ENCODE data around the gene ACAN. TPM values are rescaled to one million over a fixed set of nuclear protein-coding genes. Genes with fewer than 3 reads are reported as not detected.

ACAN gene
- total and polyA plus RNA-seq, 2 of the 8 experiments (the other 6 are each of a cell fraction or from before 2014, with no cell fraction given): 0.71 to 0.73 TPM

- H3K23ac ChIP-seq (ENCODE audit: insufficient read length): no peak overlapping the region
- POLR2A ChIA-PET (ENCODE audit: partially characterized antibody): interaction anchor here (1.1 to 27.2 kb wide), 8 partner anchors 13 to 133 kb away, joined by 3 to 607 read pairs (median 12); partner anchors contain the start of gene HAPLN3
- H3K4me2 ChIP-seq (ENCODE audit: insufficient read depth in 1 of 2, low read depth in 2 of 2, low read length in 2 of 2): no peak overlapping the region
- FAIRE-seq (no peak), DNase-seq (ENCODE audit: low read depth in 1 of 2, low spot score in 2 of 2) (no peak)
- WGBS, 2 experiments (ENCODE audit: extremely low coverage in 1 of 2, insufficient coverage in 1 of 2, insufficient read length in 1 of 2, insufficient replicate concordance in 2 of 2, low coverage in 1 of 2, low lambda C conversion rate in 2 of 2, missing lambda C conversion rate in 1 of 2): 94% methylated on average over 1 of the region's 1 CpG; no CpG with 5 or more reads in 1 of the 2 experiments
- no peak overlapping the region for H2BK5ac ChIP-seq (ENCODE audit: low read depth, low read length)
- no peak overlapping the region for H3K4me3 ChIP-seq (ENCODE audit: extremely low read depth in 1 of 4, insufficient read depth in 2 of 4, low read depth in 3 of 4, low read length in 4 of 4)
- no peak overlapping the region for H2AFZ ChIP-seq (ENCODE audit: low read length)
- H3K4ac ChIP-seq (replicated peaks; ENCODE audit: insufficient read length, low read depth, low read length): no peak overlapping the region
- CTCF ChIA-PET (ENCODE audit: partially characterized antibody): interaction anchor here (0.9 to 7.8 kb wide), 17 partner anchors 8 to 270 kb away, joined by 3 to 94 read pairs (median 8); partner anchors contain the start of genes HAPLN3 and MFGE8
- no peak overlapping the region for H2BK12ac ChIP-seq (ENCODE audit: low read depth, low read length)
- H3K14ac ChIP-seq (ENCODE audit: insufficient read length): no peak overlapping the region
- H3K23me2 ChIP-seq (ENCODE audit: low read depth, low read length): peaks cover 4% of the 10 kb centered on the region; the same call in 1 of the 2 replicates
- H4K91ac ChIP-seq (replicated peaks; ENCODE audit: insufficient read length, low read length): no peak overlapping the region
- no peak overlapping the region for H3K18ac ChIP-seq (ENCODE audit: extremely low read depth, low read length)
- no peak overlapping the region for H3K27ac ChIP-seq (ENCODE audit: low read depth, low read length)
- no peaks in the 10 kb centered on the region for H3K9me3 ChIP-seq (ENCODE audit: insufficient read depth in 2 of 2, low read depth in 1 of 2, low read length in 1 of 2)
- H2AK5ac ChIP-seq (ENCODE audit: low read depth, low read length): no peak overlapping the region
- peaks cover 50 to 65% of the 10 kb centered on the region in 2 experiments for H4K20me1 ChIP-seq (replicated peaks in 1 of 2; ENCODE audit: control insufficient read depth in 1 of 2, insufficient read depth in 2 of 2, low read length in 2 of 2)
- H2BK120ac ChIP-seq (replicated peaks; ENCODE audit: low read depth, low read length): no peak overlapping the region
- no peak overlapping the region for H2BK15ac ChIP-seq (ENCODE audit: low read length)
- H4K5ac ChIP-seq (ENCODE audit: insufficient read length, low read depth, low read length): no peak overlapping the region
- H4K8ac ChIP-seq (ENCODE audit: extremely low read depth, insufficient read depth, low read length): no peak overlapping the region
- no peak overlapping the region for H3K56ac ChIP-seq (replicated peaks; ENCODE audit: insufficient read length, low read depth, low read length)
- H3K79me2 ChIP-seq (ENCODE audit: control insufficient read depth in 1 of 2, insufficient read depth in 2 of 2, low read length in 2 of 2): peaks cover 3 to 74% of the 10 kb centered on the region in 2 experiments; a peak in 3 of 4 replicates
- no peak overlapping the region for H2BK20ac ChIP-seq (ENCODE audit: low read length)
- H3K9ac ChIP-seq (replicated peaks in 1 of 4; ENCODE audit: extremely low read depth in 1 of 4, low read depth in 3 of 4, low read length in 3 of 4): no peak overlapping the region
- peaks cover 2 to 42% (median 28%) of the 10 kb centered on the region in 4 experiments for H3K4me1 ChIP-seq (replicated peaks in 1 of 4; ENCODE audit: control insufficient read depth in 3 of 4, insufficient read depth in 4 of 4, low read length in 3 of 4)
- H3K27me3 ChIP-seq (replicated peaks in 1 of 4; ENCODE audit: control insufficient read depth in 3 of 4, extremely low read depth in 1 of 4, insufficient read depth in 3 of 4, low read length in 3 of 4): no peaks in the 10 kb centered on the region
- peaks cover 74 to 99% (median 93%) of the 10 kb centered on the region in 4 experiments for H3K36me3 ChIP-seq (ENCODE audit: control insufficient read depth in 2 of 4, insufficient read depth in 4 of 4, low read length in 3 of 4)
- peaks cover 36% of the 10 kb centered on the region for H3K79me1 ChIP-seq (ENCODE audit: low read depth, low read length)
- TF ChIP-seq TEAD4 (IDR thresholded peaks at IDR 0.05; ENCODE audit: low read depth, low read length) (no peak), PHF8 (conservative IDR thresholded peaks at IDR 0.05; ENCODE audit: low read depth, low read length) (no peak), SIX5 (IDR thresholded peaks at IDR 0.05; ENCODE audit: low read depth, low read length) (no peak), POLR2A (IDR thresholded peaks at IDR 0.05; ENCODE audit: control extremely low read depth in 1 of 2, low read depth in 2 of 2, low read length in 2 of 2) (no peak), MAFK (IDR thresholded peaks at IDR 0.05; ENCODE audit: low read depth, low read length) (no peak), SUZ12 (IDR thresholded peaks at IDR 0.05; ENCODE audit: low read length) (no peak), NRF1 (IDR thresholded peaks at IDR 0.05; ENCODE audit: low read depth, low read length) (no peak), KDM5A (IDR thresholded peaks at IDR 0.05; ENCODE audit: low read length) (no peak), CTBP2 (IDR thresholded peaks at IDR 0.05; ENCODE audit: borderline replicate concordance, insufficient read depth, insufficient read length, low read length) (no peak), KDM1A (IDR thresholded peaks at IDR 0.05; ENCODE audit: borderline replicate concordance, low read length) (no peak), SP2 (IDR thresholded peaks at IDR 0.05; ENCODE audit: low read length) (no peak), RBBP5 (IDR thresholded peaks at IDR 0.05; ENCODE audit: borderline replicate concordance, low read depth, low read length) (no peak), TAF1 (IDR thresholded peaks at IDR 0.05; ENCODE audit: low read depth, low read length) (no peak), HDAC2 (IDR thresholded peaks at IDR 0.05; ENCODE audit: borderline replicate concordance in 1 of 2, low read depth in 2 of 2, low read length in 2 of 2) (no peak)
These were observed 102.9 kb downstream of the ACAN start for GRCh38 chr15:88906130-88906529.
